ENCODE results near the gene C1GALT1. TPM values are rescaled to one million over a fixed set of nuclear protein-coding genes. Genes with fewer than 3 reads are reported as not detected.

Gene C1GALT1
- total RNA-seq, 1 experiment from 2014 or later, result 81.5 TPM

- no peak overlapping the region for H3K4ac ChIP-seq (ENCODE audit: low read depth, low read length)
- no peak overlapping the region for H4K5ac ChIP-seq (ENCODE audit: insufficient read length, low read depth, low read length)
- H2BK120ac ChIP-seq (ENCODE audit: low read depth, low read length, poor library complexity, severe bottlenecking), result no peak overlapping the region
- H4K91ac ChIP-seq (ENCODE audit: insufficient read length, low read depth, low read length), result no peak overlapping the region
- H2BK12ac ChIP-seq (ENCODE audit: insufficient read length, low read depth, low read length), result no peak overlapping the region
- H2AK5ac ChIP-seq (ENCODE audit: insufficient read length, low read length), result no peak overlapping the region
- no peak overlapping the region for H3K56ac ChIP-seq (ENCODE audit: insufficient read length, low read depth, low read length)
- H3K27ac ChIP-seq (ENCODE audit: insufficient read length, low read depth, low read length), result no peak overlapping the region
- H2BK20ac ChIP-seq (ENCODE audit: low read depth, low read length, poor library complexity, severe bottlenecking), result no peak overlapping the region
- no peaks in the 10 kb centered on the region for H3K9me3 Mint-ChIP-seq
- no peak overlapping the region for H3T11ph ChIP-seq (ENCODE audit: low read length)
- no peak overlapping the region for H3K4me2 ChIP-seq (ENCODE audit: insufficient read depth, insufficient read length, low read length)
- no peak overlapping the region for H2BK5ac ChIP-seq (ENCODE audit: insufficient read length, low read length)
- H3K23ac ChIP-seq (ENCODE audit: insufficient read length, low read depth, low read length), result no peak overlapping the region
- DNase-seq, result no peak
- H3K14ac ChIP-seq (ENCODE audit: insufficient read depth, low read length), result no peak overlapping the region
- H3K79me2 ChIP-seq (ENCODE audit: insufficient read depth, low read length), result no peaks in the 10 kb centered on the region
- no peaks in the 10 kb centered on the region for H3K27me3 ChIP-seq (ENCODE audit: insufficient read depth, low read length)
- H2AFZ ChIP-seq (ENCODE audit: low read length), result no peak overlapping the region
- H4K8ac ChIP-seq (replicated peaks; ENCODE audit: insufficient read length, low read depth, low read length), result no peak overlapping the region
- H3K4me1 ChIP-seq (ENCODE audit: insufficient read depth, low read length), result no peaks in the 10 kb centered on the region; the same call in 1 of the 2 replicates
- H3K4me3 Mint-ChIP-seq, result no peak overlapping the region
- no CpG with 5 or more reads among the region's 1 CpG for WGBS (ENCODE audit: extremely low coverage, insufficient read length, low lambda C conversion rate)
- H4K20me1 ChIP-seq (ENCODE audit: control insufficient read depth, insufficient read depth, insufficient read length), result no peaks in the 10 kb centered on the region
- H3K23me2 ChIP-seq (ENCODE audit: insufficient read length, low read depth, low read length, poor library complexity, severe bottlenecking), result no peaks in the 10 kb centered on the region
- H3K9ac ChIP-seq (ENCODE audit: extremely low read depth, insufficient read length, low read length), result no peak overlapping the region
- H2BK15ac ChIP-seq (ENCODE audit: low read depth, low read length), result no peak overlapping the region
- peaks cover 5 to 23% (median 15%) of the 10 kb centered on the region in 3 experiments; a peak in 6 of 7 replicates for H3K36me3 Mint-ChIP-seq (ENCODE audit: insufficient read depth in 1 of 3, low read depth in 3 of 3)
- H3K18ac ChIP-seq (ENCODE audit: insufficient read length, low read depth, low read length), result no peak overlapping the region
- no peak overlapping the region for H3K27ac Mint-ChIP-seq
- H3K9me3 ChIP-seq (ENCODE audit: control insufficient read depth, low read depth, low read length), result no peaks in the 10 kb centered on the region
- no peak for TF ChIP-seq CTCF (conservative IDR thresholded peaks at IDR 0.05)
- no peaks in the 10 kb centered on the region for H3K27me3 Mint-ChIP-seq (ENCODE audit: low read depth)
- H3K79me1 ChIP-seq (ENCODE audit: insufficient read depth, low read depth, low read length, poor library complexity, severe bottlenecking), result no peaks in the 10 kb centered on the region
- H3K4me1 Mint-ChIP-seq, result peaks cover 24 to 37% of the 10 kb centered on the region in 2 experiments
Observed at GRCh38 chr7:7247658-7248057, 65.3 kb downstream of the C1GALT1 start.
